Skeletal muscle tissue (tissue), 4 donors: ENCODE results near the gene HAGHL. TPM values are rescaled to one million over a fixed set of nuclear protein-coding genes. Genes with fewer than 3 reads are reported as not detected.

Experiments used
- H3K27ac ChIP-seq: one replicate; pipeline ENCODE4 v1.7.0; 2013; ENCODE audit warnings: mild to moderate bottlenecking, low read depth, low read length, inconsistent platforms
- H3K27me3 ChIP-seq, 3 donors: one replicate each; pipeline ENCODE4 v1.7.0; 2013; ENCODE audit warnings: low read length in 3 of 3; ENCODE audit not compliant: control insufficient read depth in 3 of 3, insufficient read depth in 3 of 3
- H3K36me3 ChIP-seq, 3 donors: one replicate each; pipeline ENCODE4 v1.7.0; 2013; ENCODE audit warnings: low read length in 3 of 3; ENCODE audit not compliant: control insufficient read depth in 3 of 3, insufficient read depth in 3 of 3
- H3K4me1 ChIP-seq, 3 donors: one replicate each; pipeline ENCODE4 v1.7.0; 2013; ENCODE audit warnings: low read length in 3 of 3, mild to moderate bottlenecking in 3 of 3; ENCODE audit not compliant: control insufficient read depth in 3 of 3, insufficient read depth in 3 of 3
- H3K4me3 ChIP-seq, 3 donors: one replicate each; pipeline ENCODE4 v1.7.0; 2013; ENCODE audit warnings: low read length in 3 of 3
- H3K9ac ChIP-seq, 3 donors: one replicate each; pipeline ENCODE4 v1.7.0; 2013; ENCODE audit warnings: low read length in 3 of 3, mild to moderate bottlenecking in 3 of 3, moderate library complexity in 2 of 3, low read depth in 1 of 3
- H3K9me3 ChIP-seq, 3 donors: one replicate each; pipeline ENCODE4 v1.7.0; 2013; ENCODE audit warnings: low read length in 3 of 3; ENCODE audit not compliant: control insufficient read depth in 3 of 3
- total RNA-seq: library from RNA; depleted of rRNA; stranded (reverse); fragments of >200 nt; gene quantifications from one replicate; pipeline ENCODE4 v1.2.3, GENCODE V29; 2014
- donor health status: Osteomylitis.

Gene HAGHL
- total RNA-seq, 1 donor from 2014 or later: 1.0 TPM

DNA sequence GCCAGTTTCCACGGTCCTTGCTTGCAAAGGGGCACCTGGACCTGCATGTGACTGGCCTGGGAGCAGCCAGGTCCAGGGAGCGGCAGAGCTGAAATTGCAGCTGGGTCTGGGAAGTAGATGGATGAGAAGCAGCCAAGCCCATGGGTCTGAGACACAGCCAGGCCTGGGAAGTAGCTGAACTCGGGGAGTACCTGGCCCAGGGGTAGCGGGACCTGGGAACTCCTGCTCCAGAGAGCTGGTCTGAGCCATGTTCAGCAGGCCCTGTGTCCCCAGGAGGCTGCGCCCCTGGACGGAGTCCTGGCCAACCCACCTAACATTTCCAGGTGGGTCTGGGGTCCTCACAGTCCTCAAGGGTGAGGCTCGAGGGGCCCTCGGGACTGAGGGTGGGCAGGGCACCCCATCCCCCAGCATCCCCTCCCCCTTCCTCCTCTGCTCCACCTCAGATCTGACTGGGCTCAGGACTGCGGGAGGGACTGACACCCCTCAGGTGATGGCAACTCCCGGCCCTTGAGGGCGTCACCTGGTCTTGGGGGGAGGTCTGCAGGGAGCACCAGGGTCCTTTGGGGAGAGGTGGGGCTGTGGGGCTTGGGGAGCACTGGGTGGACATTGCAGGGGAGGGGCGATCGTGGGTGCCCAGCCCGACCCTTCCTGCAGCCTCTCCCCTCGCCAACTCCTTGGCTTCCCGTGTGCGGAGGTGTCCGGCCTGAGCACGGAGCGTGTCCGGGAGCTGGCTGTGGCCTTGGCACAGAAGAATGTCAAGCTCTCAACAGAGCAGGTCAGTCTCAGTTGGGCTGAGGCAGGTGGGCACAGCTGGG lies 36.7 kb downstream of the HAGHL start:
- Histone ChIP-seq H3K36me3 (no peaks in the 10 kb centered on the region), H3K27me3 (peaks cover 5 to 33% (median 28%) of the 10 kb centered on the region in 3 donors), H3K9me3 (no peaks in the 10 kb centered on the region), H3K27ac (no peak overlapping the region), H3K4me1 (no peaks in the 10 kb centered on the region), H3K4me3 (no peak overlapping the region), H3K9ac (no peak overlapping the region)

DNA sequence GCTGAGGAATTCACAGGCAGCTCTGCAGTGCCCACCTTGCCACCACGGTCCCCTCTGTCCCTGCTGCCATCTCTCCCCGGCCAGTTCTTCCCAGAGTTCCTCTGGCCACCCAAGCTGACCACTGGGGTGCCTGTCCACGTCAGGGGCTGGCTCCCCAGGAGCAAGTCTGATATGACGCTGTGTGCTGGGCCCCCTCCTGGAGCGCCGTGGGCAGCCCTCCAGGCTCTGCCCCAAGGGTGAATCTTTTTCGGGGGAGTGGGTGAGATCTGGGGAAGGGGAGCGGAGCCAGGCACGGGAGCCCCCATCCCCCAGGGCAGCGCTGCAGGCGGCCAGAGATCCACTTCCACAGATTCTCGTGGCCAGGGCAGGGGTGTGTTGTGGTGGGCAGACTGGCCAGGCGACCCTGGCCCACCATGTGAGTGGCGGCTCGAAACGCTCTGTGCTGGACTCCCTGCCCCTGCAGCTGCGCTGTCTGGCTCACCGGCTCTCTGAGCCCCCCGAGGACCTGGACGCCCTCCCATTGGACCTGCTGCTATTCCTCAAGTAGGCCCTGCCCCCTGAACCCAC lies 37.4 kb downstream of the HAGHL start:
- Histone ChIP-seq H3K27me3 (peaks cover 8 to 37% (median 31%) of the 10 kb centered on the region in 3 donors), H3K9me3 (no peaks in the 10 kb centered on the region), H3K4me1 (no peaks in the 10 kb centered on the region), H3K36me3 (no peaks in the 10 kb centered on the region), H3K4me3 (no peak overlapping the region), H3K27ac (no peak overlapping the region), H3K9ac (no peak overlapping the region)

DNA sequence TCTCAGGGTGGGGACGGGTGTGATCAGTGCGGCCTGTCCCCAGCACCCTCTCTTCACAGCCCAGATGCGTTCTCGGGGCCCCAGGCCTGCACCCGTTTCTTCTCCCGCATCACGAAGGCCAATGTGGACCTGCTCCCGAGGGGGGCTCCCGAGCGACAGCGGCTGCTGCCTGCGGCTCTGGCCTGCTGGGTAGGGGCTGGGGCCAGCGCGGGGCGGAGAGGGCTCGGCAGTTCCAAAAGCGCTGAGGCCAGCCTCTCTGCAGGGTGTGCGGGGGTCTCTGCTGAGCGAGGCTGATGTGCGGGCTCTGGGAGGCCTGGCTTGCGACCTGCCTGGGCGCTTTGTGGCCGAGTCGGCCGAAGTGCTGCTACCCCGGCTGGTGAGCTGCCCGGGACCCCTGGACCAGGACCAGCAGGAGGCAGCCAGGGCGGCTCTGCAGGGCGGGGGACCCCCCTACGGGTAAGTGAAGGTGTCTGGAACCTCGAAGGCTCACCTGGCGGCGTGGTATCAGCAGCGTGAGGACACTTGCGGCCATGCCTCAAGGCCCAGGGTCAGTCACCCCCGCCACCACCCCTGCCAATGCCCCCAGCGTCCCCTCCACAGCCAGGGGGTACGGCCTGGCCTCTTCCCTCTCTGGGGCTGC lies 38.1 kb downstream of the HAGHL start:
- Histone ChIP-seq H3K27me3 (peaks cover 8 to 41% (median 35%) of the 10 kb centered on the region in 3 donors), H3K9ac (no peak overlapping the region), H3K4me3 (no peak overlapping the region), H3K27ac (no peak overlapping the region), H3K36me3 (no peaks in the 10 kb centered on the region), H3K4me1 (no peaks in the 10 kb centered on the region), H3K9me3 (no peaks in the 10 kb centered on the region)

DNA sequence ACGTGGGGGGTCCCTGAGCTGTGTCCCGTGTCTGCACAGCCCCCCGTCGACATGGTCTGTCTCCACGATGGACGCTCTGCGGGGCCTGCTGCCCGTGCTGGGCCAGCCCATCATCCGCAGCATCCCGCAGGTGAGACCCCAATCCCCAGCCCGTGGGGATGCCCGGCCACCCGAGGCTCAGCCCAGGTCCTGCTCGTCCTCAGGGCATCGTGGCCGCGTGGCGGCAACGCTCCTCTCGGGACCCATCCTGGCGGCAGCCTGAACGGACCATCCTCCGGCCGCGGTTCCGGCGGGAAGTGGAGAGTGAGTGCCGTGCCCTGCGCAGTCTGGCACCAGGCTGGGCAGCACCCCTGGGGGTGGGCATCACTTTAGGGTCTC lies 38.6 kb downstream of the HAGHL start:
- peaks cover 8 to 40% (median 35%) of the 10 kb centered on the region in 3 donors for H3K27me3 ChIP-seq
- H3K27ac ChIP-seq: no peak overlapping the region
- H3K4me1 ChIP-seq: no peaks in the 10 kb centered on the region
- H3K36me3 ChIP-seq: no peaks in the 10 kb centered on the region
- H3K4me3 ChIP-seq: no peak overlapping the region
- H3K9me3 ChIP-seq: no peaks in the 10 kb centered on the region
- H3K9ac ChIP-seq: no peak overlapping the region

DNA sequence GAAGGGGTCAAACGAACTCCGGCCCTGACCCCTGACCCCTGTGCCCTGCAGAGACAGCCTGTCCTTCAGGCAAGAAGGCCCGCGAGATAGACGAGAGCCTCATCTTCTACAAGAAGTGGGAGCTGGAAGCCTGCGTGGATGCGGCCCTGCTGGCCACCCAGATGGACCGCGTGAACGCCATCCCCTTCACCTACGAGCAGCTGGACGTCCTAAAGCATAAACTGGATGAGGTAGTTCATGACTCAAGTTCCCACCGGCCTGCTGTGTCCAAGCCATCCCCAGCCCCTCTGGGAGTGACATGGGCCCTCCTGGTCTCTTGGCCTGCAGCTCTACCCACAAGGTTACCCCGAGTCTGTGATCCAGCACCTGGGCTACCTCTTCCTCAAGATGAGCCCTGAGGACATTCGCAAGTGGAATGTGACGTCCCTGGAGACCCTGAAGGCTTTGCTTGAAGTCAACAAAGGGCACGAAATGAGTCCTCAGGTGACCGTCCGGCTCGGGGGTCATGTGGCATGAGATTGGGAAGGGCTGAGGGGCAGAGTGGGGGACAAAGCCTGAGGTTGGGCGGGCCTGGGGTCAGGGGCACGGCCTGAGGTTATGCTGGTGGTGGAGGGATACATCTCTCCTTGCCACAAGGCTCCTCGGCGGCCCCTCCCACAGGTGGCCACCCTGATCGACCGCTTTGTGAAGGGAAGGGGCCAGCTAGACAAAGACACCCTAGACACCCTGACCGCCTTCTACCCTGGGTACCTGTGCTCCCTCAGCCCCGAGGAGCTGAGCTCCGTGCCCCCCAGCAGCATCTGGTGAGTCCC lies 39.3 kb downstream of the HAGHL start:
- no peaks in the 10 kb centered on the region for H3K4me1 ChIP-seq
- H3K27ac ChIP-seq: no peak overlapping the region
- no peaks in the 10 kb centered on the region for H3K36me3 ChIP-seq
- H3K9ac ChIP-seq: no peak overlapping the region
- H3K27me3 ChIP-seq: peaks cover 8 to 34% (median 32%) of the 10 kb centered on the region in 3 donors
- H3K9me3 ChIP-seq: no peaks in the 10 kb centered on the region
- H3K4me3 ChIP-seq: no peak overlapping the region

DNA sequence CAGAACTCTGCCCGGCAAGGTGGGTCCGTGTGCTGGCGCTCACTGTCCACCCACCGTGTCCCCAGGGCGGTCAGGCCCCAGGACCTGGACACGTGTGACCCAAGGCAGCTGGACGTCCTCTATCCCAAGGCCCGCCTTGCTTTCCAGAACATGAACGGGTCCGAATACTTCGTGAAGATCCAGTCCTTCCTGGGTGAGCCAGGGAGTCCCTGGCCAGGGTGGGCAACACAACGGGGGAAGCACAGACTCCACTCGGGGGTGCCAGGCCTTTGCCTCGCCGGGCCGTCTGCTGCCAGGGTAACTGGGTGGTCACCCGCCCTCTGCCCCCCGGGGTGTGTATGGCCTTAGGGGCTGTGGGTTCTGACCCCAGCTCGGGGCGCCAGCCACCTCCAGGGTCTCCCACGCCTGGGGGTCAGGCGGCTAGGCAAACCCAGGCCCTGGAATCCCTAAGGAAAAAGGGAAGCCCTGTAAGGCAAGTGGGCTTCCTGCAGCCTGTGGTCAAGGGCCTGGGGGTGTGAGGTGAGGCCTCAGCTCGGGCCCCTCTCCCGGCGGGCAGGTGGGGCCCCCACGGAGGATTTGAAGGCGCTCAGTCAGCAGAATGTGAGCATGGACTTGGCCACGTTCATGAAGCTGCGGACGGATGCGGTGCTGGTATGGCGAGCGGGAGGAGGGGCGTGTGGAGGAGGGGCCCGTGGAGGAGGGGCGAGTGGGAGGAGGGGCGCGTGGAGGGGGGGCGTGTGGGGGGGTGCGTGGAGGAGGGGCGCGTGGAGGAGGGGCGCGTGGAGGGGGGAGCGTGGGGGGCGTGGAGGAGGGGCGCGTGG lies 40.1 kb downstream of the HAGHL start:
- H3K9me3 ChIP-seq: no peaks in the 10 kb centered on the region
- no peak overlapping the region for H3K27ac ChIP-seq
- no peak overlapping the region for H3K4me3 ChIP-seq
- H3K36me3 ChIP-seq: no peaks in the 10 kb centered on the region
- H3K9ac ChIP-seq: no peak overlapping the region
- no peaks in the 10 kb centered on the region for H3K4me1 ChIP-seq
- H3K27me3 ChIP-seq: peaks cover 8 to 33% (median 30%) of the 10 kb centered on the region in 3 donors

DNA sequence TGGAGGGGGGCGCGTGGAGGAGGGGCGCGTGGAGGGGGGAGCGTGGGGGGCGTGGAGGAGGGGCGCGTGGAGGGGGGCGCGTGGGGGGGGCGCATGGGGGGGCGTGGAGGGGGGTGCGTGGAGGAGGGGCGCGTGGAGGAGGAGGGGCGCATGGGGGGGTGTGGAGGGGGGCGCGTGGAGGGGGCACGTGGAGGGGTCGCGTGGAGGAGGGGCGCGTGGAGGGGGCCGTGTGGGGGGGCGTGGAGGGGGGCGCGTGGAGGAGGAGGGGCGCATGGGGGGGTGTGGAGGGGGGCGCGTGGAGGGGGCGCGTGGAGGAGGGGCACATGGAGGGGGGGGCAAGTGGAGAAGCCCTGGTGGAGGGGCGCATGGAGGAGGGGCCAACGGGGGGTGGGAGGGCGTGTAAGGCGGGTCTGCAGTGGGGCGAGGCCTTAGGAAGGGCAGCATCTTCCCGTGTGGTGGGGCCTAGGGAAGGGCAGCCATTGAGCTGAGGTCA lies 40.9 kb downstream of the HAGHL start:
- Histone ChIP-seq H3K27me3 (peaks cover 8 to 36% (median 23%) of the 10 kb centered on the region in 3 donors), H3K4me3 (no peak overlapping the region), H3K36me3 (no peaks in the 10 kb centered on the region), H3K9ac (no peak overlapping the region), H3K27ac (no peak overlapping the region), H3K9me3 (no peaks in the 10 kb centered on the region), H3K4me1 (no peaks in the 10 kb centered on the region)

GRCh38 chr16:768428-768827 lies 41.5 kb downstream of the HAGHL start:
- Histone ChIP-seq H3K27me3 (peaks cover 8 to 38% (median 18%) of the 10 kb centered on the region in 3 donors), H3K27ac (no peak overlapping the region), H3K9me3 (no peaks in the 10 kb centered on the region), H3K36me3 (no peaks in the 10 kb centered on the region), H3K4me3 (no peak overlapping the region), H3K9ac (no peak overlapping the region), H3K4me1 (no peaks in the 10 kb centered on the region)

DNA sequence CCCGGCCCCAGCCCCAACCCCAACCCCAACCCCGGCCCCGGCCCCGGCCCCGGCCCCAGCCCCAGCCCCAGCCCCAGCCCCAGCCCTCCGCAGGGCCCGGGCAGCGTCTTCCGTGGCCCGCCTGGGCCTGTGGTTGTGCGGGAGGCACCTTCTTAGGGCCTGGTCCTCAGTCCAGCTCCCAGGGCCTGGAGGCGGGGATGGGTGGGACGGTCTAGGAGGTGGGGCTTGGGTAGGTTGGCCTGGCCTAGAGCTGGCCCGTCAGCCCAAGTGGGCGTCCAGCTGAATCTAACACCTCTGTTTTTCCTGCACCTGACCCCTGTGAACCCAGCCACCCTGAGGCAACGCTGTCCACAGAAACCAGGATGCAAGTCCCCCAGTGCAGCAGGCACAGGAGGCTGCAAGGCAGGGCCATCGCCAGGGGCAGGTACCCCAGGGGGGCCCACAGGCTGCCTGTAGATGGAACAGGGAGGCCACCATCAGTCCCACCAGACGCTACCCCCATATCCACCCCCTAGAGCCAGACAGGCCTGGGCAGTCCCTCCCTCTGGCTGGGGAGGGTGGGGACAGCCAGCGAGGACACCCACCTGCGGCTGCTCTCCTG lies 42.4 kb downstream of the HAGHL start:
- peaks cover 8 to 36% (median 14%) of the 10 kb centered on the region in 3 donors for H3K27me3 ChIP-seq

More for the DNA sequence above, 42.4 kb downstream of the HAGHL start:
- Histone ChIP-seq H3K36me3 (no peaks in the 10 kb centered on the region), H3K9ac (no peak overlapping the region), H3K4me1 (no peaks in the 10 kb centered on the region), H3K4me3 (no peak overlapping the region), H3K27ac (no peak overlapping the region), H3K9me3 (no peaks in the 10 kb centered on the region)
